OCI-LY1 (cell line): ENCODE results near the gene ZNF653.

Experiments
- H2AFZ ChIP-seq: fragments of 200-600 bp; sonication (generic), shearing (Covaris generic); 2 replicates; pipeline ENCODE4 v1.6.0; 2014; ENCODE audit warnings: antibody characterized with exemption, mild to moderate bottlenecking, low read length
- H3F3A ChIP-seq: fragments of 200-600 bp; sonication (generic), shearing (Covaris generic); 2 replicates; pipeline ENCODE4 v1.6.0; 2014; ENCODE audit warnings: mild to moderate bottlenecking, antibody characterized with exemption, low read length, moderate library complexity; ENCODE audit not compliant: insufficient read depth
- H3K27ac ChIP-seq: fragments of 200-600 bp; sonication (generic); 2 replicates; pipeline ENCODE4 v1.5.1; 2014; ENCODE audit warnings: low read length, mixed run types, mild to moderate bottlenecking, low read depth; ENCODE audit not compliant: poor library complexity, severe bottlenecking
- H3K27me3 ChIP-seq: fragments of 200-600 bp; sonication (generic); 2 replicates; pipeline ENCODE4 v1.6.0; 2014; ENCODE audit warnings: antibody characterized with exemption, mild to moderate bottlenecking, low read length, moderate library complexity; ENCODE audit not compliant: insufficient read depth
- H3K36me3 ChIP-seq: fragments of 200-600 bp; sonication (generic); 2 replicates; pipeline ENCODE4 v1.6.1; 2014; ENCODE audit warnings: mild to moderate bottlenecking, antibody characterized with exemption, low read length, moderate library complexity, mixed read lengths; ENCODE audit not compliant: insufficient read depth
- H3K4me1 ChIP-seq: fragments of 200-600 bp; sonication (generic); 2 replicates; pipeline ENCODE4 v1.5.1; 2014; ENCODE audit warnings: mild to moderate bottlenecking, low read length, moderate library complexity; ENCODE audit not compliant: insufficient read depth, severe bottlenecking
- H3K4me2 ChIP-seq: fragments of 200-600 bp; sonication (generic), shearing (Covaris generic); 2 replicates; pipeline ENCODE4 v1.6.1; 2014; ENCODE audit warnings: low read length
- H3K4me3 ChIP-seq: fragments of 200-600 bp; sonication (generic); 2 replicates; pipeline ENCODE4 v1.5.1; 2014; ENCODE audit warnings: low read length, low read depth, mild to moderate bottlenecking, mixed read lengths; ENCODE audit not compliant: poor library complexity, severe bottlenecking
- H3K79me2 ChIP-seq: fragments of 200-600 bp; shearing (Covaris generic); 2 replicates; pipeline ENCODE4 v1.6.1; 2016; ENCODE audit warnings: mixed run types, low read length, mixed read lengths; ENCODE audit not compliant: insufficient read depth
- H3K9ac ChIP-seq: fragments of 200-600 bp; sonication (generic), shearing (Covaris generic); 2 replicates; pipeline ENCODE4 v1.6.1; 2014; ENCODE audit warnings: mild to moderate bottlenecking, low read length, mixed read lengths
- H3K9me2 ChIP-seq: fragments of 200-600 bp; sonication (generic), shearing (Covaris generic); 2 replicates; pipeline ENCODE4 v1.6.1; 2014; ENCODE audit warnings: low read depth, mild to moderate bottlenecking, low read length, mixed read lengths
- H3K9me3 ChIP-seq: fragments of 200-600 bp; shearing (Covaris generic); 2 replicates; pipeline ENCODE4 v1.6.1; 2014; ENCODE audit warnings: low read length, mixed read lengths
- H4K20me1 ChIP-seq: fragments of 200-600 bp; sonication (generic), shearing (Covaris generic); 2 replicates; pipeline ENCODE4 v1.6.0; 2016; ENCODE audit warnings: mild to moderate bottlenecking, low read length; ENCODE audit not compliant: insufficient read depth
- EZH2 ChIP-seq: fragments of 200-600 bp; sonication (generic), shearing (Covaris generic); IDR thresholded peaks from 2 replicates; pipeline ENCODE4 v1.8.0; 2017; ENCODE audit warnings: borderline replicate concordance, mixed run types, mild to moderate bottlenecking, antibody characterized with exemption, low read length, moderate library complexity, mixed read lengths
- TF ChIP-seq, protein P1 (sequence below): fragments of 200-600 bp; sonication (generic), shearing (Covaris generic); IDR thresholded peaks from 2 replicates; pipeline ENCODE4 v1.5.1; 2017; ENCODE audit warnings: mild to moderate bottlenecking, antibody characterized with exemption, low read length, moderate library complexity, mixed read lengths

ZNF653 gene

GRCh38 chr19:11494634-11495285 is 10.9 kb downstream of the ZNF653 start:
- no peaks in the 10 kb centered on the region for H3F3A ChIP-seq
- no peak overlapping the region for H3K4me3 ChIP-seq
- no peak overlapping the region for H2AFZ ChIP-seq
- no peaks in the 10 kb centered on the region for H3K4me1 ChIP-seq
- H4K20me1 ChIP-seq, result no peaks in the 10 kb centered on the region
- H3K4me2 ChIP-seq, result no peak overlapping the region
- H3K9ac ChIP-seq, result no peak overlapping the region
- H3K27ac ChIP-seq, result no peak overlapping the region
- no peak for TF ChIP-seq EZH2
- TF ChIP-seq, protein P1, sequence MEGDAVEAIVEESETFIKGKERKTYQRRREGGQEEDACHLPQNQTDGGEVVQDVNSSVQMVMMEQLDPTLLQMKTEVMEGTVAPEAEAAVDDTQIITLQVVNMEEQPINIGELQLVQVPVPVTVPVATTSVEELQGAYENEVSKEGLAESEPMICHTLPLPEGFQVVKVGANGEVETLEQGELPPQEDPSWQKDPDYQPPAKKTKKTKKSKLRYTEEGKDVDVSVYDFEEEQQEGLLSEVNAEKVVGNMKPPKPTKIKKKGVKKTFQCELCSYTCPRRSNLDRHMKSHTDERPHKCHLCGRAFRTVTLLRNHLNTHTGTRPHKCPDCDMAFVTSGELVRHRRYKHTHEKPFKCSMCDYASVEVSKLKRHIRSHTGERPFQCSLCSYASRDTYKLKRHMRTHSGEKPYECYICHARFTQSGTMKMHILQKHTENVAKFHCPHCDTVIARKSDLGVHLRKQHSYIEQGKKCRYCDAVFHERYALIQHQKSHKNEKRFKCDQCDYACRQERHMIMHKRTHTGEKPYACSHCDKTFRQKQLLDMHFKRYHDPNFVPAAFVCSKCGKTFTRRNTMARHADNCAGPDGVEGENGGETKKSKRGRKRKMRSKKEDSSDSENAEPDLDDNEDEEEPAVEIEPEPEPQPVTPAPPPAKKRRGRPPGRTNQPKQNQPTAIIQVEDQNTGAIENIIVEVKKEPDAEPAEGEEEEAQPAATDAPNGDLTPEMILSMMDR, result no peak
- H3K9me2 ChIP-seq, result no peaks in the 10 kb centered on the region
- H3K79me2 ChIP-seq, result no peaks in the 10 kb centered on the region
- H3K27me3 ChIP-seq, result no peaks in the 10 kb centered on the region
- H3K36me3 ChIP-seq, result peaks cover 18% of the 10 kb centered on the region
- H3K9me3 ChIP-seq, result no peaks in the 10 kb centered on the region

- Histone ChIP-seq H3K9ac (no peak overlapping the region), H2AFZ (no peak overlapping the region), H3K27me3 (no peaks in the 10 kb centered on the region), H3K36me3 (peaks cover 7% of the 10 kb centered on the region; the same call in 1 of the 2 replicates), H3K79me2 (no peaks in the 10 kb centered on the region), H3K9me3 (no peaks in the 10 kb centered on the region), H4K20me1 (no peaks in the 10 kb centered on the region), H3F3A (no peaks in the 10 kb centered on the region), H3K4me2 (no peak overlapping the region), H3K4me3 (no peak overlapping the region), H3K27ac (no peak overlapping the region), H3K9me2 (no peaks in the 10 kb centered on the region), H3K4me1 (no peaks in the 10 kb centered on the region)
- TF ChIP-seq EZH2, result no peak
- TF ChIP-seq, protein P1, result no peak
These were observed 16.3 kb downstream of the ZNF653 start for GRCh38 chr19:11489378-11489777.

- no peaks in the 10 kb centered on the region for H3K27me3 ChIP-seq
- no peak overlapping the region for H3K27ac ChIP-seq
- no peak overlapping the region for H3K4me2 ChIP-seq
- H3K9me2 ChIP-seq, result no peaks in the 10 kb centered on the region
- H3K36me3 ChIP-seq, result peaks cover 7% of the 10 kb centered on the region; the same call in 1 of the 2 replicates
- no peak overlapping the region for H3K4me3 ChIP-seq
- H2AFZ ChIP-seq, result no peak overlapping the region
- no peaks in the 10 kb centered on the region for H3K9me3 ChIP-seq
- no peaks in the 10 kb centered on the region for H4K20me1 ChIP-seq
- peaks cover 13% of the 10 kb centered on the region for H3K4me1 ChIP-seq
- H3K9ac ChIP-seq, result no peak overlapping the region
- H3K79me2 ChIP-seq, result no peaks in the 10 kb centered on the region
- TF ChIP-seq EZH2, result no peak
- TF ChIP-seq, protein P1, result no peak
- no peaks in the 10 kb centered on the region for H3F3A ChIP-seq
These were observed 18.8 kb downstream of the ZNF653 start for GRCh38 chr19:11486661-11487503.
